Endodermal cell (in vitro differentiated cells): ENCODE measurements around the gene ZBTB7A. TPM values are rescaled to one million over a fixed set of nuclear protein-coding genes. Genes with fewer than 3 reads are reported as not detected.

Experiments used
- DNase-seq: peaks from one replicate; pipeline ENCODE4 v3.0.0-alpha.2; 2017
- H3K27ac ChIP-seq: 2 replicates; pipeline ENCODE4 v1.5.1; 2013; ENCODE audit warnings: mild to moderate bottlenecking, low read depth, low read length, moderate library complexity
- H3K27me3 ChIP-seq: 2 replicates; pipeline ENCODE4 v1.6.1; 2013; ENCODE audit warnings: mild to moderate bottlenecking, low read length, moderate library complexity; ENCODE audit not compliant: insufficient read depth, control insufficient read depth, poor library complexity, severe bottlenecking
- H3K36me3 ChIP-seq: 2 replicates; pipeline ENCODE4 v1.7.0; 2013; ENCODE audit warnings: mild to moderate bottlenecking, low read length, moderate library complexity; ENCODE audit not compliant: control insufficient read depth, insufficient read depth
- H3K4me1 ChIP-seq: one replicate; pipeline ENCODE4 v1.7.0; 2013; ENCODE audit warnings: low read length; ENCODE audit not compliant: control insufficient read depth, insufficient read depth
- H3K4me3 ChIP-seq: 2 replicates; pipeline ENCODE4 v1.5.1; 2013; ENCODE audit warnings: mild to moderate bottlenecking, low read length, moderate library complexity
- H3K9ac ChIP-seq: 2 replicates; pipeline ENCODE4 v1.6.1; 2013; ENCODE audit warnings: mild to moderate bottlenecking, low read length, moderate library complexity; ENCODE audit not compliant: poor library complexity, severe bottlenecking; ENCODE audit errors: extremely low read depth
- H3K9me3 ChIP-seq: 2 replicates; pipeline ENCODE4 v1.6.1; 2013; ENCODE audit warnings: mild to moderate bottlenecking, low read length, moderate library complexity; ENCODE audit not compliant: control insufficient read depth
- H3K27ac Mint-ChIP-seq: 2 replicates; pipeline ENCODE4 v1.8.0; 2020; ENCODE audit warnings: mixed read lengths
- H3K27me3 Mint-ChIP-seq: 2 replicates; pipeline ENCODE4 v1.8.0; 2021; ENCODE audit warnings: mild to moderate bottlenecking, mixed read lengths; ENCODE audit not compliant: insufficient read depth
- H3K36me3 Mint-ChIP-seq: 2 replicates; pipeline ENCODE4 v1.8.0; 2020; ENCODE audit warnings: low read depth, mixed read lengths
- H3K4me1 Mint-ChIP-seq: 2 replicates; pipeline ENCODE4 v1.8.0; 2020; ENCODE audit warnings: mixed read lengths
- H3K4me3 Mint-ChIP-seq: 2 replicates; pipeline ENCODE4 v1.8.0; 2020; ENCODE audit warnings: mild to moderate bottlenecking, moderate library complexity, mixed read lengths
- H3K9me3 Mint-ChIP-seq: 2 replicates; pipeline ENCODE4 v1.8.0; 2020; ENCODE audit warnings: mild to moderate bottlenecking, mixed read lengths
- CTCF ChIP-seq: fragments of 200-600 bp; sonication (generic); conservative IDR thresholded peaks from 2 replicates; pipeline ENCODE4 v1.5.0; 2021; ENCODE audit warnings: antibody characterized with exemption, mild to moderate bottlenecking
- WGBS, 2 experiments: methylation state at CpG; one replicate each; pipeline versions ENCODE4 v1.1.5 to v1.1.7; 2013; ENCODE audit warnings: missing lambda C conversion rate in 2 of 2, mixed read lengths in 1 of 2; ENCODE audit not compliant: insufficient coverage in 1 of 2, insufficient read length in 1 of 2; 5-methylcytosine and 5-hydroxymethylcytosine counted together
- total RNA-seq, 2 donors: library from RNA; stranded (reverse); fragmentation: NEBNext Ultra II Directional in 1 of 2; extraction: Animal tissue kit (Norgen Biotek cat#: 25700) in 1 of 2; gene quantifications; 2 replicates in 1 of 2; 3 replicates in 1 of 2; pipeline ENCODE4 v1.2.1, GENCODE V29; 2021

Gene ZBTB7A
- total RNA-seq, 2 donors from 2014 or later: 19.2 to 22.1 TPM

GRCh38 chr19:4065430-4066175, 1.1 kb downstream of the ZBTB7A start:
- Histone ChIP-seq H3K9me3 (no peaks in the 10 kb centered on the region), H3K27ac (no peak overlapping the region), H3K9ac (no peak overlapping the region), H3K27me3 (peaks cover 26% of the 10 kb centered on the region), H3K4me1 (no peaks in the 10 kb centered on the region), H3K36me3 (peaks cover 10% of the 10 kb centered on the region), H3K4me3 (no peak overlapping the region)
- Mint-ChIP-seq H3K27me3 (peaks cover 20% of the 10 kb centered on the region), H3K27ac (no peak overlapping the region), H3K9me3 (no peaks in the 10 kb centered on the region), H3K36me3 (peaks cover 2% of the 10 kb centered on the region), H3K4me1 (peaks cover 3% of the 10 kb centered on the region), H3K4me3 (peak overlapping the region; percentile 73)
- TF ChIP-seq CTCF: no peak
- WGBS, 2 experiments: 0% methylated on average over 74 of the region's 98 CpGs; no CpG with 5 or more reads in 1 of the 2 experiments
- DNase-seq: peak; percentile 98

GRCh38 chr19:4064496-4065260, 2.0 kb downstream of the ZBTB7A start:
- WGBS, 2 experiments: 1 to 2% methylated on average over 8 to 50 of the region's 57 CpGs
- Mint-ChIP-seq H3K27me3 (peaks cover 18% of the 10 kb centered on the region), H3K4me3 (peak overlapping the region; percentile 73), H3K36me3 (peaks cover 2% of the 10 kb centered on the region), H3K9me3 (no peaks in the 10 kb centered on the region), H3K27ac (no peak overlapping the region), H3K4me1 (peaks cover 3% of the 10 kb centered on the region)
- peak overlapping the region; percentile 66 for H3K9ac ChIP-seq
- H3K36me3 ChIP-seq: peaks cover 10% of the 10 kb centered on the region
- H3K27me3 ChIP-seq: peaks cover 25% of the 10 kb centered on the region
- no peaks in the 10 kb centered on the region for H3K4me1 ChIP-seq
- DNase-seq: peak; percentile 73
- H3K27ac ChIP-seq: no peak overlapping the region
- no peak for TF ChIP-seq CTCF
- no peaks in the 10 kb centered on the region for H3K9me3 ChIP-seq
- H3K4me3 ChIP-seq: peak overlapping the region; percentile 82

- peaks cover 10% of the 10 kb centered on the region for H3K36me3 ChIP-seq
Observed at GRCh38 chr19:4064149-4064495, 2.6 kb downstream of the ZBTB7A start.

More at GRCh38 chr19:4064149-4064495, 2.6 kb downstream of the ZBTB7A start:
- Histone ChIP-seq H3K27ac (no peak overlapping the region), H3K9ac (peak overlapping the region; percentile 66), H3K4me1 (no peaks in the 10 kb centered on the region), H3K27me3 (peaks cover 19% of the 10 kb centered on the region), H3K4me3 (peak overlapping the region; percentile 82), H3K9me3 (no peaks in the 10 kb centered on the region)
- Mint-ChIP-seq H3K4me3 (peak overlapping the region; percentile 73), H3K36me3 (peaks cover 2% of the 10 kb centered on the region), H3K4me1 (peaks cover 3% of the 10 kb centered on the region), H3K27ac (peak overlapping the region; percentile 77), H3K27me3 (peaks cover 14% of the 10 kb centered on the region), H3K9me3 (no peaks in the 10 kb centered on the region)
- 6 to 9% methylated on average over 18 to 24 of the region's 24 CpGs for WGBS, 2 experiments
- no peak for DNase-seq
- no peak for TF ChIP-seq CTCF
